ENCODE results near the gene SFTPB.
"Not testable (repeated sequence)": the region's sequence is repeated elsewhere in the genome, so short reads cannot be mapped to it uniquely, and the experiment has no call there.

Gene SFTPB

DNA sequence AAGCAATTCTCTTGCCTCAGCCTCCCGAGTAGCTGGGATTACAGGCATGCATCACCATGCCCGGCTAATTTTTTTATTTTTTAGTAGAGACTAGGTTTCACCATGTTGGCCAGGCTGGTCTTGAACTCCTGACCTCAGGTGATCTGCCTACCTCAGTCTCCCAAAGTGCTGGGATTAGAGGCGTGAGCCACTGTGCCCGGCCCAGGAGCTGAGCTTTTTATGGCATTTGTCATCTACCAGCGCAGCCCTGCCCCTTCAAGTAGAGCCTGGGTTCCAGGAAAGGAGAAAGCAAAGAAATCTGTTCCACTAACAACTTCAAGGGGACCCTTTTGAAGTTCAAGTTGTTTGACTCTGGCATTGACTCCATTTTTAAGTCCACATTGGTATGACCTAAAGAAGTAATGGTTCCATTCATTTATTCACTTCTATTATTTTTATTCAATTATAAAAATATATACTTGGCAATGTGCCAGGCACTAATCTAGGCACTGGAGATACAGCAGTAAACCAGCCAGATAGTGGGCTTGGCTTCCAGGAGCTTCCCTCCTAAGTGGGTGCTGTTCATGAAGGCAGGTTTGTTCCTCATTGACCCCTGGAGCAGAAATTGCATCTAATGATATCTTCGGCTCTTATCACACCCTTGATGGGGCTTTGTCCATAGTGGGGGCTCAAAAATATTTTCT, 8.0 kb upstream of the SFTPB start:
- no peak for DNase-seq (ENCODE audit: low spot score)

DNA sequence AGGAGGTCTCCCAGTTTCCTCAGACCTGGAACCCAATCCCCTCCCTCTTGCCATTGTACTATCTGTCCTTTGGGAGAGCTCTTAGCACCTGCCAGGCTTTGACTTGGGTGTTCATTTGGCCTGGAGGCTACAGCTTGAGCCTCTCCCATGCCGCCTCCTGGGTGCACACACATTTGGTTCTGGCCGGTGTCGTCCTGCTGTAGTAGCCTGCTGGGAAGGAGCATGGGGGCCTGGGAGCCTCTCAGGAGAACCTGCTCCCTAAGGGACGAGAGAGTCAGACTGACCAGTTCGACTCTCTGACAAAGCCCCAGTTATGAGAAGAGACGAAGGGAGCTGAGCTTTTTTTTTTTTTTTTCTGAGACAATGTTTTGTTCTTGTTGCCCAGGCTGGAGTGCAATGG, 7.4 kb upstream of the SFTPB start:
- no peak for DNase-seq (ENCODE audit: low spot score)

DNA sequence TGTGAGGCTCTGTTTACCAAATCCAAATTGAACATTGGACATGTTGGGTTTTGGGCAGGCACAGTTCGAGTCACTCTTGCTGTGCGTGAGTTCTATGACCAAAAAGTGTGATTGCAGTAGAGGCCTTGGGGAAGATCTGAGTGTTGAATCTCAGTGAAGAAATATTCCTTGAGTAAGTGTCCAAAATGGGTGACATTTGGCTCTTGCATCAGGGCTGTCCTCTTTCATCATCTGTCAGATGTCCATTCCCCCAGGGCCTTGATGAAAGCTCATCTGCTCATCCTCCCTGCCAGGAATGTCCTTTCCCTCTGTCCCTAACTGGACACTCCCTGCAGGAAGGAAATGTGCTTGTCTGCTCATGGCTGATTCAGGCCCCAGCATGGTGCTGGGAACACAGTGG, 6.4 kb upstream of the SFTPB start:
- DNase-seq (ENCODE audit: low spot score), result no peak

DNA sequence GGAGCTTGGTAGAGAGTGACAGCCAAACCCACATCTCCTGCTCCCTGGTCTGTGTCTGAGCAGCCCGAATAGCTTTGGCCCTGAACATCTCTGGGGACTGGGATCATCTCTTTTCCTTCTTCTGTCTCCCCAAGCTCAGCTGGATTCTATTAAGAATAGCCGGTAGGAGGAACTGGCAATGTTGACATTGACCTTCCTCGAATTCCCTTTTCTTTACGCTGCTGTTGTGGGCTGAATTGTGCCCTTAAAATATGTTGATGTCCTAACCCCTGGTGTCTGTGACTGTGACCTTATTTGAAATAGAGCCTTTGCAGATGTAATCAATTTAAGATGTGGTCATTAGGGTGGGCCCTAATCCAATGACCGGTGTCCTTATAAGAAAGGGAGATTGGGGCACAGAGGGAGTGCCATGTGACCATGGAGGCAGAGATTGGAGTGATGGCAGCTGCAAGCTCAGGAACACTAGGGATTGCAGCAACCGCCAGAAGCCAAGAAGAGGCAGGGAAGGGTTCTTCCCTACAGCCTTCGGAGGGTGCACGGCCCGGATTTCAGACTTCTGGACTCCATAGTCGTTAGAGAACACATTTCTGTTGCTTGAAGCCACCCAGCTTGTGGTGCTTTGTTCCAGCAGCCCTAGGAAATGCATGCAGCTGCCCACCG, 5.8 kb upstream of the SFTPB start:
- no peak for DNase-seq (ENCODE audit: low spot score)

DNA sequence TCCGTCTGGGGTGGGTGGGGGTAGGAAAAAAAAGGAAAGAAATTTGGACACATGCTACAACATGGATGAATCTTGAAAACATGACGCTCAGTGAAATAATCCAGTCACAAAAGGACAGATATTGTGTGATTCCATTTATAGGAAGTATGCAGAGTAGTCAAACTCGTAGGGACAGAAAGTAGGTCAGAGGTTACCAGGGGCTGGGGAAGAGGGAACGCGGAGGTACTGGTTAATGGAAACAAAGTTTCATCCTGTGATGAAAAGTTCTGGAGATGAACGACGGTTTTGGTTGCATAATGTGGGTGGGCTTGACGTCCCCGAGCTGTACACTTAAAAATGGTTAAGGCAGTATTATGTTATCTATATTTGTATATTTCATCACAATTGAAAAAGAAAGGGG, 4.5 kb upstream of the SFTPB start:
- no peak for DNase-seq (ENCODE audit: low spot score)

DNA sequence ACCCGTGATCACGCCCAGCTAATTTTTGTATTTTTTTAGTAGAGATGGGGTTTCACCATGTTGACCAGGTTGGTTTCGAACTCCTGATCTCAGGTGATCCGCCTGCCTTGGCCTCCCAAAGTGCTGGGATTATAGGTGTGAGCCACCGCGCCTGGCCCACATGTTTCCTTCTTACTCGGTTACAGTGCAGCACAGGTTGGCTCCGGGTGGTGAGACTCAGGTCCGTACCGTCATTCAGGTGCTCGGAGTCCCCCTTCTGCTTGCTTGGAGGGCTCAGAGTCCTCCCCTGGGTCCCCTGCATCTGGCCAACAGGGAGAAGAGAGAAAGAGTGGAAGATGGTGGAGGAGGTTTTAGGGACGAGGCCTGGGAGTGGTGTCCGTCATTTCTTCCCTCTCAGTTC, 2.4 kb upstream of the SFTPB start:
- DNase-seq (ENCODE audit: low spot score), result not testable (repeated sequence)

DNA sequence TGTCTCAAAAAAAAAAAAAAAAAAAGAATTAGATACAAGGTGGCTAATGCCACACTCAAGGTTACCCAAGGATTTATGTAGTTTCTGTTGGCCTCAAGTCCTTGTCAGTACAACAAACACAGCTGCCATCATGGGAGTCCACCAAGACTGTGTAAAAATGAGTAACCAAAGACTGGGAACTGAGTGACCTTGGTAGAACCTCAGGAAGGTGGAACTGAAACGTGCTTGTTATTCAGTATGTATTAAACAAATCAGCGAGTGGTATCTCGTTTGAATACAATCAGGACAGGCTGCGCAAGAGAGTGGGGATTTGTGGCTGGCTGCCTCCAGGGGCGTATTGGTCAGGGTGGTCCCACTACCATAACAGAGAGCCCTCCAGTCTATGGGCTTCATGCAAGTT, 1.6 kb upstream of the SFTPB start:
- no peak for DNase-seq (ENCODE audit: low spot score)

DNA sequence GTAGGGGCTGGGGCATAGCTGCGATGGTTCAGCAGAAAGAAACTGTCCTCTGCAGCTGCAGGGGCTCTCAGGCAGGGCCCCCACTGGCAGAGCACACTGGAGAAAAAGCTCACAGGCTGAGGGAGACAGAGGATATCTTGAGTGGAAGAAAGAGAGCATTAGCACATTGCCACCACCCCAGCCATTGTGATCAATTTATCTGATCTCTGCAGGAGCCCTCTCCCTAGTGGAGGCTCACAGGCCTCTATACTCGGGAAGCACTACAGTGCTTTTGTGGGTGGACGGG, 801 bp upstream of the SFTPB start:
- no peak for DNase-seq (ENCODE audit: low spot score)

DNA sequence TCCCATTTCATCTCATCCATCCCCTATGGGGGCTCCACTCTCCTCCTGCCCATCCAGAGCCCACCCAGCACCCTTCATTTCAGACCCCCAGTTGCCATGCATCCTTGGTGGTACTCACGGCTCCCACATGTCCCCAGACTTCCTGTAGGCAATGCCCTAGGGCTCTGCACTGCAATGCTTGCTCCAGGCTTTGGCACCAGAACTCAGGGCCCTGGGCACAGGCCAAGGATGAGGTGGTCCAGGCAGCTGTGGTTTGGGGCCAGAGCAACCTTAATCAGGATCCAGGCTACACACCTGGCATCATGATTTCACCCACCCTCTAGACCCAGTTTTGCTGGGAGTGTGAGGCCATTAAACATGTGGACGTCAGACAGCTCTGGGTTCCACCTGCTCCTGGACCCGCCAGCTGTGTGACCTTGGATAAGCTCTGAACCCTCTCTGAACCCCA, 414 bp downstream of the SFTPB start:
- DNase-seq (ENCODE audit: low spot score), result no peak

DNA sequence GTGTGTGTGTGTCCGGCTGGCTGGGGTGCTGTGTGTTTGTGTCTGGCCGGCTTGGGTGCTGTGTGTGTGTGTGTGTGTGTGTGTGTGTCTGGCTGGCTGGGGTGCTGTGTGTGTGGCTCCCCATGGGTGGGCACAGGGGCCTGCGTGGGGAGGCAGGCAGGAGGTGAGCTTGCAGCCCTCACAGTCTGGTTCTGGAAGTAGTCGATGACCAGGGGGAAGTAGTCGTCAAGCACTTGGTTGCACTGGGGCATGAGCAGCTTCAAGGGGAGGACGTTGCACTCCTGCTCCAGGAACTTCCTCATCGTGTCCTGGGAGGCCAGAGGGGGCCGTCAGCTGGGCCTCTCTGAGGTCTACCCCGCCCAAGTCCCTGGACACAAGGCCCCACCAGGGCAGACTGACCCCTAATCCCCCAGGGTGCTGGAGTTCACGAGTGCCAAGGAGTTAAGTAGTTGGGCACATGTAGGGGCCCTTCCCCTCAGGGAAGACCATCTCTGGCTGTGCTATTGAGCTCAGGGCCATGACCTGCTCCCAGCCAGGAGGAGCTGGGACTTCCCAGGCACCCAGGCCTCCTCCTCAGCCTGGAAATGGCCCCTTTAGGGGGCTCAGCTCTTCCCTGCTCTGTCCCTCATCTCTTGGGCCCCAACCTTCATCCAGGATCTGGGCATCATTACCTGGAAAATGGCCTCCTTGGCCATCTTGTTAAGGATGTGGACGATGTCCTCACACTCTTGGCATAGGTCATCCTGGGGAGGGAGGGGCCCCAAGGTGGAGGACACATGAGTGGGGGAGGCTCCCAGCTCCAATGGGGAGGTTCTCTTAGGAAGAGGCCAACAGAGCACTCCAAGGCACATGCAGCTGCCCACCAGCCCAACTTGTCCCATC, 1.3 kb downstream of the SFTPB start:
- DNase-seq (ENCODE audit: low spot score), result no peak

DNA sequence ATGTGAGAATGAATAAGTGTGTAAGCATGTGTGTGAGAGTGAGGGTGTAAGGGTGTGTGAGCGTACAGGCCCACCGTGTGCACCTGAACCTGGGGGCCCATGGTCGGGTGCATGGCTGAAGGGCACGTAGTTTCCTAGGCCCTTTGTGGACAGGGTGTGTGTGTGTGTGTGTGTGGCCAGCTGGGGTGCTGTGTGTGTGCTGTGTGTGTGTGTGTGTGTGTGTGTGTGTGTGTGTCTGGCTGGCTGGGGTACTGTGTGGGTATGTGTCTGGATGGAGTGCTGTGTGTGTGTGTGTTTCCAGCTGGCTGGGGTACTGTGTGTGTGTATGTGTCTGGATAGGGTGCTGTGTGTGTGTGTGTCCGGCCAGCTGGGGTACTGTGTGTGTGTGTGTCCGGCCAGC, 2.0 kb downstream of the SFTPB start:
- no peak for DNase-seq (ENCODE audit: low spot score)

DNA sequence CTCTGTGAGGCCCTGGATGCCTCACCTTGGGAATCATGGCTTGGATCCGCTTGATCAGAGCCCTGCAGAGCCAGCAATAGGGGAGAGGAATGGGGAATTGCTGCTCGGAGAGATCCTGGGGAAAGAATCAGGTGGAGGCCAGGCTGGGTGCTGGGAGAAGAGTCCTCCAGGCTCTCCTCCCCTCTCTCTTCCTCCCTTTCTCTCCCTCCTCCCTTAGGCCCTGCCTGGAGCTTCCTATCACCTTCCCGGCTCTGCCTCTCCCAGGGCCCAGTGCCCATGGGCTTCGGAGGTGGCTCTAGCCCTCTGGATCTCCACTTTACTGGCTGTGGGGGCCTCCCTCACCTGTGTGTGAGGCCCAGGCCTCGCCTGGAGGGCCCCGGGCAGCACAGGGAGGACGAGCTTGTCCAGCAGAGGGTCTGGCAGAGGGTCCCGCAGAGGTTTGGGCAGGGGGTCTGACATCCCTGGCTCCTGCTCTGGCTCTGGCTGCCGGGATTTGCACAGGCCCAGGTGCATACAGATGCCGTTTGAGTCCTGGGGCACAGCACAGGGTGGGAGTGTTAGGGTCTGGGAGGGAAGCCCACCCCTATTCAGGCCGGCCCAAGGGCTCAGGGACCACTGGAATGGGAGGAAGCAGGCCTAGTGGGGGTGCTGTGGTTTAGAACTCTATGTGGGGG, 2.6 kb downstream of the SFTPB start:
- no peak for DNase-seq (ENCODE audit: low spot score)

DNA sequence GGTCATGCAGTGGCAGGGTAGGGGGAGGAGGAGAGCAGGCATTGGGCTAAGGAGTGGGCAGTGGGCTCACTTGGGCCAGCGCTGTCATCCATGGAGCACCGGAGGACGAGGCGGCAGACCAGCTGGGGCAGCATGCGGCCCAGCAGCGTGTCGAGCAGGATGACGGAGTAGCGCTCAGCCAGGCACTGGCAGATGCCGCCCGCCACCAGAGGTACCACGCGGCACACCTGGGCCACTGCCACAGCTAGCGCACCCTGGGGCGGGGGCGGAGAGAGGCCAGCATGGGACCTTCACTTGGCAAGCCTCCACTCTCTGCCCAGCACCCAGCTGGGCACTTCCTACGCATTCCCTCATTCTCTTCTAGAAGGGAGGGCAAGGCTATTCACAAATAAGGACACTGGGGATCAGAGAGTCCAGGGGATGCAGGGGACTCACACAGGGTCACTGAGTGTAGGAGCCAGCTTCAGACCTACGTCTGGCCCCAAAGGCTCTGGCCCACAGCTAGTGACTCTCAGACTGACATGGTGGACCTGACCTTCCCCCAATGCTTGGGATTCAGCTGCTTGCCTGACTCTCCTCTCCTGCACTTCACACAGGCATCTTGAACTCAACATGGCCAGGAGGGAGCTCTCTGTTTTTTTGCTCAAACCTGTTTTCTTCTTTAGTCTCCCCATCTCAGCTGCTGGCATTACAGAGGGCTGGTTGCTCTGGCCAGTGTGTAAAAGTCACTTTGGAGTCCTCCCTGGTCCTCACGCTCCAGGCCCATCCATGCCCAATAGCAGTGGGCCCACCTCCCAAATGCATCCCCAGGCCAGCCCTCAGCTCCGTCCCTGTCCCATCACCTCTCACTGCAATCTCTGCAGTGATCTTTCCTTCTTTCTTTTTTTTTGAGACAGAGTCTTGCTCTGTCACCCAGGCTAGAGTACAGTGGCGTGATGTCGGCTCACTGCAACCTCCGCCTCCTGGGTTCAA, 4.1 kb downstream of the SFTPB start:
- DNase-seq (ENCODE audit: low spot score), result no peak

DNA sequence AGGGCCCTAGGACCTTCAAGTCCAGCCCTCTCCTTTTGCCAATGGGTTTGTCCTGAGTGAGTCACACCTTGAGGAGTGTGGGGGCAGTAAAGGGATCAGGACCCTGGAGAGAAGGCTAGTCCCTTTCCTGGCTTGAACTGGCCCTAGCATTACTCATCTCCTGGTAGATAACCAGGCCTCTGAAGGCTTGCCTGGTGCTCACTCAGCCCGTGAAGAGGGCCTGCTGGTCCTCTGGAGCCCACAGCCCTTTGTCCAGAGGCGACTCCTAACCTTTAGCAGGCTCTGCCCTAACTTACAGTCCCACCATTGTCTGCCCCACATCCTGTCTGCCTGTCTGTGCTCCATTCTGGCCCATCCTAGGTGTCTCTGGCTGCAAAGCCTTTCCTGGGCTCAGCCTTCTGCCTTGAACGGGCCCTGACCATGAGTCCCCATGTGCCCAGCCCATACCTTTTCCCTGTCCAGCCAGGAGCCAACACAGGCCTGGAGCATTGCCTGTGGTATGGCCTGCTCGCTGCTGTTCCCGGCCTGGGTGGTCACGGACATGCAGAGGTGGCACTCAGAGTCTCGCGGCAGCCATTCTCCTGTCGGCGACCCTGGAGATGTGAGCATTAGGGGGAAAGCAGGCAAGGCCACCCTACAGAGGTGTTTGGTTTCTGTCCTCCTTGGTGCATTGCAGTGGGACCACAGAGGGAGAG, 5.0 kb downstream of the SFTPB start:
- no peak for DNase-seq (ENCODE audit: low spot score)

DNA sequence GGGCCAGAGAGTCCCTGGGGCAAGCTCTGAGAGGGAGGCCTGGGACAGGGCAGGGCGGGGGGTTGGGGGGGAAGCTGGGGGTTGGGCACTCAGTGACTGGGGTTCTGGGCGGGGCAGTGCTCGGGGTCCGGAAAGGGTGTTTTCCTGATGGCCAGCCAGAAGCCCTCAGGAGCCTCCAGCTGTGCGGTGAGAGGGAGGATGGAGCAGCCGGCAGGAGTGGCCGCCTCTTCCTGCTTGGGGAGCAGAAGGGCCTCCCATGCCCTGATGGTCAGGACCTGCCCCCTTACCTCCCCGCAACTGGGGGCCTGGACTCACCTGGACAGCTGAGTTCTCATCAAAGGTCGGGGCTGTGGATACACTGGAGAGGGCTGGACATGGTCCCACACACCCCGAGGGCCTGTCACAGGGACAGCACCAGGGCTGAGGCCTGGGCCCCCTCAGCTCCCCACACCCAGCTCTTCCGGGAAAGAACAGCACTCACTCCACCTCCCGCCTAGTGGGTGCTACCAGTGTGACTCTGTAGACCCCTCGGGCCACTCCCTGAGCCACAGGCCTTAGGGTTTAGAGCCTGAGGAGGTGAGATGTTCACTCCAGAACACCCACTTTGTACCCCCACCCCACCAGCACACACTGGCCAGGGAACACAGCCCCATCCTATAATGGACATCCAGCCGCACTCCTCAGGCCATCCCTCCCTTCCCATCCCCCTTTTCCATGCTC, 6.7 kb downstream of the SFTPB start:
- no peak for DNase-seq (ENCODE audit: low spot score)

DNA sequence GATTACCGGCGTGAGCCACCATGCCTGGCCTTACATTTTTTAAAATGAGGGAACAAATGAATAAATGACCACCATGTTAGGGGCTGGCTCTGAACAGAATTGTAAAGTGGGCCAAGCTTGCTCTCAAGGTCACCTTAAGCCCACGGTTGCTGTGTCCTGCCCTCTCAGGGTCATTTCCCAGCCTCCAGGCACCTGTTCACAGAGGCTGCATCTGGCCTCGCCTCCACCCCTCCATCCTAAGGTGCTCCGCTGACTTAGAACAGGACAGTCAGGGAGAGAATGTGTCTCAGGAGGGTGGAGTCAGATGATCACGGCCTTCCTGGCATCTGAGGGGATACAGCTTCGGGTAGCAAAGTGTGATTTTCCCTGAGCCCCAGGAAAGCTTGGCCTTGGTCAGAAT, 7.3 kb downstream of the SFTPB start:
- no peak for DNase-seq (ENCODE audit: low spot score)

DNA sequence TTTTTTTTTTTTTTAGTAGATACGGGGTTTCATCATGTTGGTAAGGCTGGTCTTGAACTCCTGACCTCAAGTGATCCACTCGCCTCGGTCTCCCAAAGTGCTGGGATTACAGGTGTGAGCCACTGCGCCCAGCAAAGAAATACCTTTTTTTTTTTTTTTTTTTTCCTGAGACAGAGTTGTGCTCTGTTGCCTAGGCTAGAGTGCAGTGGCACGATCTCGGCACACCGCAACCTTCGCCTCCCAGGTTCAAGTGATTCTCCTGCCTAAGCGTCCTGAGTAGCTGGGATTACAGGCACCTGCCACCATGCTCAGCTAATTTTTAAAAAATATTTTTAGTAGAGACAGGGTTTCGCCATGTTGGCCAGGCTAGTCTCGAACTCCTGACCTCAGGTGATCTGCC, 7.7 kb downstream of the SFTPB start:
- DNase-seq (ENCODE audit: low spot score), result not testable (repeated sequence)

DNA sequence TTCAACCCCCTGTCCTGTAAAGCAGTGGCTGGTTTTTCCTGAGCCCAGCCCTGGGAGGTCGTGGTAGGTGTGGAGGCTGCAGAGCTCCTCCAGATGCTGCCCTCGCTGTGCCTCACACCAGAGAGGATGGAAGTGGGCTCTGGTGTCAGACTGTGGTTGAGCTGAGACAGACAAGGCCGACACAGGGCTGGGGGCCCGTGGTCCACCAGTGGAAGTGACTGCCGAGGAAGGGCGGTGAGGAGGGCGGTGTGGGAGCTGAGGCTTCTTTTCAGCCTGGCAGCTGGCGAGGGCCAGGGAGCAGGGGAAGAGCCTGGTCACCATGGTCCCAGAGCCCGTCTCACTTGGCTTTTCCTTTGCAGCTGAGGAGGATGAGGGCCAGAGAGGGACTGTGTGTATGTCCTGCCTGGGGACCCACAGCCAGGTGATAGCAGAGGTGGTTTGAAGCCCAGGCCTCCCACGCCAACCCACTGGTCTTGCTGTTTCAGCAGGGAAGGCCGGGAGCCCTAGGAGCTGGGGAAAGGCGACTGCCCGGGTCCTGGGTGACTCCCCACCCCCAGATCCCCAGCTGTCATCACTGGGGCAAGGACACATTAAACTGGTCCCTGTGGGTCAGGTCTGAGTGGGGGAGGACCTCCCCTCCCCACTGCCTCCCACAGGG, 8.5 kb downstream of the SFTPB start:
- no peak for DNase-seq (ENCODE audit: low spot score)

DNA sequence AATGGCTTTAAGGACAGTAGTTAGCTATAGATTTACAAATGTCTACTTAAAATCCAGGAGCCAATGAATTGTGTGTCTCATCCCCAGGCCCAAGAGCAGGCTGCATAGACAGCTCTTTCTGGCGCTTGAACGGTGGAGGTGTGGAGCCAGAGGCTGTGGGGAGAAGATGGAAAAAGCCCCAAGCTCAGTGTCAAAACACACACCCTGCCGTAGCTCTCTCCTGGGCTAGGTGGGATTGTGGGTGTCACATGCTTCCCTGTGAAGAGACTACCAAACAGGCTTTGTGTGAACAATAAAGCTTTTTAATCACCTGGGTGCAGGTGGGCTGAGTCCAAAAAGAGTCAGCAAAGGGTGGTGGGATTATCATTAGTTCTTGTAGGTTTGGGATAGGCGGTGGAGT, 10.6 kb downstream of the SFTPB start:
- DNase-seq (ENCODE audit: low spot score), result not testable (repeated sequence)

DNA sequence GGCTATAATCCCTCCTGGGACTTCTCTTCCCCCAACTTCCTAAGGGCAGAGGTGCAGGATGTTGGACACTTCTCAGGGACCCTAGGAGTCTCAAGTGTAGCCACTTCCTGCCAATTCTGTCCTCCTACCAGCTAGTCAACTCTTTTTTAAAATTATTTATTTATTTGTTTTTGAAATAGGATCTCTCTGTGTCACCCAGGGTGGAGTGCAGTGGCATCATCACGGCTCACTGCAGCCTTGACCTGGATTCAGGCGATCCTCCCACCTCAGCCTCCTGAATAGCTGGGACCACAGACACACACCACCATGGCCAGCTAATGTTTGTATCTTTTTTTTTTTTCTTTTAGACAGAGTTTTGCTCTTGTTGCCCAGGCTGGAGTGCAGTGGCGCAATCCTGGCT, 11.5 kb downstream of the SFTPB start:
- DNase-seq (ENCODE audit: low spot score), result no peak
